Tibial artery (tissue), 4 donors: Measurements from ENCODE around the gene GFOD1.

Experiments used
- DNase-seq, 2 donors: peaks; one replicate each; pipeline ENCODE4 v3.0.0-alpha.2; 2019
- H3K27ac ChIP-seq, 2 donors: fragments of 200-600 bp; sonication (generic) in 1 of 2; 1 replicate in 1 of 2; 2 replicates in 1 of 2; pipeline ENCODE4 v1.5.1; 2018 to 2019; ENCODE audit warnings: mild to moderate bottlenecking in 1 of 2
- H3K27me3 ChIP-seq, 2 donors: fragments of 200-600 bp; sonication (generic) in 1 of 2; one replicate each; pipeline versions ENCODE4 v1.5.1 to v1.6.0; 2016 to 2019
- H3K36me3 ChIP-seq, 3 donors: fragments of 200-600 bp; sonication (generic) in 2 of 3; one replicate each; pipeline ENCODE4 v1.5.1; 2016 to 2019; ENCODE audit warnings: mild to moderate bottlenecking in 2 of 3
- H3K4me1 ChIP-seq, 4 donors: fragments of 200-600 bp; sonication (generic) in 2 of 4; 1 replicate in 3 of 4; 2 replicates in 1 of 4; pipeline ENCODE4 v1.5.1; 2016 to 2019
- H3K4me3 ChIP-seq, 2 donors: fragments of 200-600 bp; sonication (generic) in 1 of 2; 1 replicate in 1 of 2; 2 replicates in 1 of 2; pipeline ENCODE4 v1.5.1; 2018 to 2019; ENCODE audit warnings: mild to moderate bottlenecking in 2 of 2
- H3K9me3 ChIP-seq, 3 donors: fragments of 200-600 bp; sonication (generic) in 1 of 3; one replicate each; pipeline ENCODE4 v1.5.1; 2016 to 2019
- CTCF ChIP-seq, 2 experiments: fragments of 200-600 bp in 1 of 2; fragments of 450-650 bp in 1 of 2; IDR thresholded peaks; one replicate each; pipeline ENCODE4 v1.5.1; 2017 to 2019; ENCODE audit warnings: antibody characterized with exemption in 2 of 2, mild to moderate bottlenecking in 1 of 2, moderate library complexity in 1 of 2
- intact Hi-C: fragments of 100-400 bp; cut with DNase I; formaldehyde crosslinking; loops from one replicate; pipeline ENCODE4 v1.15.0; 2023; ENCODE audit warnings: low total_unique reads

GFOD1 gene

DNA sequence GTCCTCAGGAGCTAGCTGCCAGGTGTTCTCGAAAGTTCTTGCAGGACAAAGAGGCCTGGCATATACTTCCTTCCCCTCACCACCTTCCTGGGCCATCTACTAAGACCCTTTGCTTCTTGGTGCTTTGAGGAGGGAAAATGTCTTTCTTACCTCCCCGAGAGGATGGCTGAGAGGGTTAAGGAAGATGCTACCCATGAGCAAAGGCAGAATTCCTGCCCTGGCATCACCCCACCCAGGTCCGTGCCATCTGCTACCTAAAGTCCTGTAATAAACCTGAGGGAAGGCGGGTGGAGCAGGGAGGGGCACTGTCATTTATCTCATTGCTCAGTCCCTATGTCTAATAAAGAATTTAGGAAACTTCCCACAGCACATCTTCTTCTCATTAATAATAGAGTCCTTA is 16.2 kb downstream of the GFOD1 start:
- H3K27me3 ChIP-seq: no peaks in the 10 kb centered on the region
- H3K4me1 ChIP-seq: peaks cover 0 to 55% (median 5%) of the 10 kb centered on the region in 4 donors
- H3K4me3 ChIP-seq: no peak overlapping the region
- DNase-seq: no peak
- no peak overlapping the region for H3K27ac ChIP-seq
- H3K36me3 ChIP-seq: peaks cover 0 to 10% (median 0%) of the 10 kb centered on the region in 3 donors
- H3K9me3 ChIP-seq: no peaks in the 10 kb centered on the region
- intact Hi-C loops: no loop called here
- TF ChIP-seq CTCF (IDR thresholded peaks at IDR 0.05): no peak

- Histone ChIP-seq H3K27ac (no peak overlapping the region), H3K36me3 (peaks cover 0 to 10% (median 0%) of the 10 kb centered on the region in 3 donors), H3K4me1 (peaks cover 0 to 55% (median 5%) of the 10 kb centered on the region in 4 donors), H3K27me3 (no peaks in the 10 kb centered on the region), H3K4me3 (no peak overlapping the region), H3K9me3 (no peaks in the 10 kb centered on the region)
- no peak for TF ChIP-seq CTCF (IDR thresholded peaks at IDR 0.05)
- intact Hi-C loops: no loop called here
- DNase-seq: no peak
Observed at GRCh38 chr6:13470238-13471140, 16.9 kb downstream of the GFOD1 start.

- intact Hi-C loops: no loop called here
- H3K9me3 ChIP-seq: no peaks in the 10 kb centered on the region
- no peak for DNase-seq
- H3K4me3 ChIP-seq: no peak overlapping the region
- no peak for TF ChIP-seq CTCF (IDR thresholded peaks at IDR 0.05)
- H3K27me3 ChIP-seq: no peaks in the 10 kb centered on the region
- peaks cover 0 to 10% (median 0%) of the 10 kb centered on the region in 3 donors for H3K36me3 ChIP-seq
- H3K4me1 ChIP-seq: peaks cover 0 to 55% (median 5%) of the 10 kb centered on the region in 4 donors
- no peak overlapping the region for H3K27ac ChIP-seq
Observed at GRCh38 chr6:13469693-13470092, 17.7 kb downstream of the GFOD1 start.

- no peak overlapping the region for H3K4me3 ChIP-seq
- H3K27me3 ChIP-seq: no peaks in the 10 kb centered on the region
- no peak overlapping the region for H3K27ac ChIP-seq
- DNase-seq: no peak
- no peaks in the 10 kb centered on the region for H3K9me3 ChIP-seq
- peaks cover 0 to 10% (median 0%) of the 10 kb centered on the region in 3 donors for H3K36me3 ChIP-seq
- no peak for TF ChIP-seq CTCF (IDR thresholded peaks at IDR 0.05)
- peaks cover 0 to 52% (median 6%) of the 10 kb centered on the region in 4 donors for H3K4me1 ChIP-seq
- intact Hi-C loops: no loop called here
Observed at GRCh38 chr6:13468839-13469238, 18.6 kb downstream of the GFOD1 start.

DNA sequence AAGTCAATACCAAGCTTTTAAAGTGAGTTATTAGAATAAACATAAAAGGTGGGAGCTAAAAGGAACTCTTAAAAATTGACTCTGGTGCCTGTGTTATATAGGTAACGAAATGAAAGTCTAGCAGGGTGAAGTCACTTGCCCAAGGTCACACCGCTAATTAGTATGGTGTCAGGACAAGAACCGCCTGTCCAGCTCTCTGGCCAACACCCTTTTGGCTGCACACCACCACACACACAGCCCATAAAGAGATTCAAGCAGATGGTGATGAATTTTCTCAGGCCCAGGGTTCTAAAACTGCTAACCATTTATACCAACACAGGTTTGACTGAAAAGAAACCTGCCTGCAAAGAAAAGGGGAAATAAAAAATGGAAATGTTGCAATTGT is 20.2 kb downstream of the GFOD1 start:
- H3K27ac ChIP-seq: no peak overlapping the region

More for the DNA sequence above, 20.2 kb downstream of the GFOD1 start:
- TF ChIP-seq CTCF (IDR thresholded peaks at IDR 0.05): no peak
- Histone ChIP-seq H3K9me3 (no peaks in the 10 kb centered on the region), H3K4me3 (no peak overlapping the region), H3K27me3 (no peaks in the 10 kb centered on the region), H3K4me1 (peaks cover 0 to 47% (median 11%) of the 10 kb centered on the region in 4 donors), H3K36me3 (peaks cover 0 to 10% (median 6%) of the 10 kb centered on the region in 3 donors)
- DNase-seq: no peak
- intact Hi-C loops: no loop called here
